ENCODE data around the gene NEDD4L. TPM values are rescaled to one million over a fixed set of nuclear protein-coding genes. Genes with fewer than 3 reads are reported as not detected.
"Not testable (repeated sequence)": the region's sequence is repeated elsewhere in the genome, so short reads cannot be mapped to it uniquely, and the experiment has no call there.

NEDD4L gene
- 39.1 and 54.1 TPM in 2 replicates for total RNA-seq (2014; rRNA removed; shearing (Covaris generic))

DNA sequence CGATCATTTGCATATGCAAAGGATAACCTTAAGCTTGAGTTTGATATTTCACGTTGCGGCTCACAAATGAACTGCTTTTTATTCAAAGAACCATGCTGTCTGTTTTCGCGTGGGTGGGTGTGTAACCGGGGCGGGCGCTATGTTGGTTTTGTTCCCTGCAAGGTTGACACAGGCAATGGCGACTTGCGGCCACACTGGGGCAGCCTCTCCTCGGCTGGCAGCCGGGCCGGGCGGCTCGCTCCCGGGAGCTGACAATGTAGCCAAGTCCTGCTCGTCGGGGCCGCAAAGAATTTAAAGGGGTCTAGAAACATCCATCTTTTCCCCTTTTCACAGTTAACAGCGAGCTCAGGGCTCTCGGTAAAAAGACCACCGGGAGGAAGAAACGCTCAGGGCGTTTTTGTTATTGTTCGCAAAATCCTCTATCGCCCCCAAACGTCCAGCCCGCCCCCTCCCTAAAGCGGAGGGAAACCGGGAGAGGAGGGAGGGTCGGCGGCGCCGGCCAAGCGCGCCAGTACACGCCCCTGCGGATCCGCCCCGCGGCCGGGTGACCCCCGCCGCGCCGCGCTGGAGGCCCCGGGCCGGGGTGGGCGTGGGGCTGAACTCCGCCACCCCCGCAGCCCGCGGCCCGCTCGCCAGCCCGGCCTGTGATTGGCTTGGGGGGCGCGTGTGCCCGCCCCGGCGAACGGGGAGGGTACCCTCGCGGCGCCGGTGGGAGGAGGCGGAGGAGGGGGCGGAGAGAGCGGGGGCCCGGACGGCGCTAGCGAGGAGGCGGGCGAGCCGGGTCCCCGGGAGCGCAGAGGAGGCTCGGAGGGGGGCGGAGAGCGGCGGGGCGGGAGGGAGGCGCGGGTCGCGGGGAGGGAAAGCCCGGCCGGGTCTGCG is at the start of gene NEDD4L:
TSS of gene NEDD4L (plus strand) at position 736 of the 879 bp plus-strand sequence. CDS start 435 bp downstream, outside the sequence.
- peak; percentile 82 for DNase-seq (ENCODE audit: low read depth)

- no peak for DNase-seq (ENCODE audit: low read depth)
Observed at GRCh38 chr18:57995331-57995730, 48.7 kb upstream of the NEDD4L start.

GRCh38 chr18:57996894-57997293 is 47.1 kb upstream of the NEDD4L start:
- DNase-seq (ENCODE audit: low read depth) = not testable (repeated sequence)

DNA sequence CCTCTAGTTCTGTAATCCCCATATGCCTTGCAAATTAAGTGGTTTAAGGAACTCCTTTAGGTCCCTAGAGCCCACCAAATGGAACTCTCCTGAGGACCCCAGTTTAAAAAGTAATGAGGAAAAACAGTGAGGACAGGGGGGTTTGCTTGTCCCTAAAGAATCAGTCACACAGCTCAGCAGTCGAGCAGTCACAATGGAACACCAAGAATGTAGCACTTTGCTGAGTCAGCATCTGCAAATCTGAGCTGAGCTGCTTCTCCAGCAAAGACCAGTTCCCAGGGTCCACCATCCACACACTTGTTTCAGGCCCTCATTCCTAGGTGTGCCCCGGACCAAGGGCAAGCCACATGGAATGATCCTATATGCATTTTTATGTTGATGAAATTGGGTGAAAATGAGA is 46.2 kb upstream of the NEDD4L start:
- DNase-seq (ENCODE audit: low read depth) = no peak

DNA sequence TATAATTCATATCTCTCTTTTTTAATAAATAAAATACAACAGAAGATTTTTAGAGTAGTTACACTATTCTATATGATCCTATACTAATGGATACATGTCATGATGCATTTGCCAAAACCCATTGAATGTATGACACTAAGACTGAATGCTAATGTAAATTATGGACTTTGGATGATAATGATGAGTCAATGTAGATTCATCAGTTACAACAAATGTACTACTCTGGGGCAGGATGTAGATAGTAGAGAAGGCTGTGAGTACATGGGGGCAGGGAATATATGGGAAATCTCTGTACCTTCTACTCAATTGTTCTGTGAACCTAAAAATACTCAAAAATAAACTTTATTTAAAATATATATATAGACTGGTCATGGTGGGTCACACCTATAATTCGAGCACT is 45.6 kb upstream of the NEDD4L start:
- no peak for DNase-seq (ENCODE audit: low read depth)

- DNase-seq (ENCODE audit: low read depth) = peak; percentile 87
Observed at GRCh38 chr18:58004317-58004716, 39.7 kb upstream of the NEDD4L start.

DNA sequence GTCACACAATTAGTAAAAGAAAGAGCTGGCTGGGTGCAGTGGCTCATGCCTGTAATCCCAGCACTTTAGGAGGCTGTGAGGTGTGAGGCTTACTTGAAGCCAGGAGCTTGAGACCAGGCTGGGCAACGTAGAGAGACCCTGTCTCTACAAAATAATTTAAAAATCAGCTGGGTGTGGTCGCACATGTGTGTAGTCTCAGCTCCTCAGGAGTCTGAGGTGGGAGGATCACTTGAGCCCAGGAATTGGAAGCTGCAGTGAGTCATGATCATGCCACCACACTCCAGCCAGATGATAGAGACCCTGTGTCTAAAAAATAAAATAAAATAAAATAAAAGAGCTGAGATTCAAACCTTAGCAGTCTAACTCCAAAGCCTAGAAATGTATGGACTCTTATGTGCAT is 39.0 kb upstream of the NEDD4L start:
- DNase-seq (ENCODE audit: low read depth) = peak; percentile 67

DNA sequence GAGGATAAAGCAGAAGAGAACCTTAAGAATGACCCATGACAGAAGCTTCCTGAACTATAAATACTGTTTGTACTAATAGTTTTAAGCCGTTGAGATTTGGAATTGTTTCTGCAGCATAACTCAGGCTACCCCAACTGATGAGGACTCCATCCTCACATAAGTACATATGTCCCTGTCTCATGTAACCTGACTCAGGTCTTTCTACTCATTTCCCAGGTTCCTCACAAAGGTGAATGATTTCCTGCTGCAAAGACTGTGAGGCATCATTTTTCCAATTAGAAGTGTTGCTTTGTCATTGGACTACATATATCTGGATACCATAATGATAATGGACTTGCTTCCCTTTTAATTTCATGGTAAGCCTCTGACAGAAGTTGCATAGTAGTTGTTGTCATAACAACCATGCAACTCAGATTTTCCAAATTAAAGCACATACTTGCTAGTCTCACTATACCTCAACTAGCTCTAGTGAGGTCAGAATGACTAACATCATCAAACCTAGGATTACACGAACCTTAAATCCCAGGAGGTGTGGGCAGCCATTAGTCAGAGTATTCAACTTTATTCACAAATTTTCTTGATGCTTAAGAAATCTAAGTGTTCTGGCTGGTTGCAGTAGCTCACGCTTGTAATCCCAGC is 38.0 kb upstream of the NEDD4L start:
- DNase-seq (ENCODE audit: low read depth) = peak; percentile 92

GRCh38 chr18:58009166-58009565 is 34.9 kb upstream of the NEDD4L start:
- no peak for DNase-seq (ENCODE audit: low read depth)

GRCh38 chr18:58010265-58010664 is 33.8 kb upstream of the NEDD4L start:
- no peak for DNase-seq (ENCODE audit: low read depth)

DNA sequence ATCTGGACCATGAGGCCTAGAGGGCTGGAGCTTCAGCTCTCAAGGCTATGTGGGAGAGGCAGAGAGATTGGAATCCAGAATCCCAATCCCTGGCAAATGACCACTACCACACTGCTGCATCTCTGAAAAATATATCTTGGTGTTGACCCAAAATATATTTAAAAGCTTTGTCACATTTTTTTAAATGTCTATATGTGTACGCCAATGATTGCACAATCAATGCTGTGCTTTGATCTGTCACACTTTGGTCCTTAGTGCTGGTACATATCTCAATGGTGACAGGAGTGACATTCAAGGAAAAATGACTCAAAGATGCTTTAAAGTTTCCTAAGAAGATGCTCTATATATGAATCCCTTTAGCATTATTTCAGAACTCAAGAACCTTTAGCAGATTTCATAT is 31.7 kb upstream of the NEDD4L start:
- no peak for DNase-seq (ENCODE audit: low read depth)

- DNase-seq (ENCODE audit: low read depth) = no peak
Observed at GRCh38 chr18:58013241-58014211, 30.5 kb upstream of the NEDD4L start.

- DNase-seq (ENCODE audit: low read depth) = no peak
Observed at GRCh38 chr18:58015065-58015780, 28.8 kb upstream of the NEDD4L start.

- DNase-seq (ENCODE audit: low read depth) = no peak
Observed at GRCh38 chr18:58017267-58017666, 26.8 kb upstream of the NEDD4L start.

- DNase-seq (ENCODE audit: low read depth) = no peak
Observed at GRCh38 chr18:58020567-58021107, 23.4 kb upstream of the NEDD4L start.

DNA sequence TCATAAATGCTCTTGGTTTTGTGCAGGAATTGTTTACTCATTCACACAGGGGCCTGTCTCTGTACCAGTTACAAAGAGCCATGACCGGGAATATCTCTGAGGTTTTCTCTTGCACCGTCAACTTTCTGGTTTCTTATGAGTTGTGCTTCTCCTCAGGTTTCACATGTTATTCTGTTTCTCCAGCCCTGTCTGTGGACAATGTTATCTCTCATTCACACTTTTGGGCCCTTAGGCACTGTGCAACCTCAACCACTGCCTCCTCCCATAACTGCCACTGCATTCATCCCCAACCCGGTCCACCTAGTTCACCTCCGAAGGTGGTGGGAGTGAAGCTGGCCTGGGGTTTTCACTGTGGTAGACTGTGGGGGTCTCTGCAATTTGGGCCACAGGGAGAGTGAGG is 22.5 kb upstream of the NEDD4L start:
- DNase-seq (ENCODE audit: low read depth) = no peak

DNA sequence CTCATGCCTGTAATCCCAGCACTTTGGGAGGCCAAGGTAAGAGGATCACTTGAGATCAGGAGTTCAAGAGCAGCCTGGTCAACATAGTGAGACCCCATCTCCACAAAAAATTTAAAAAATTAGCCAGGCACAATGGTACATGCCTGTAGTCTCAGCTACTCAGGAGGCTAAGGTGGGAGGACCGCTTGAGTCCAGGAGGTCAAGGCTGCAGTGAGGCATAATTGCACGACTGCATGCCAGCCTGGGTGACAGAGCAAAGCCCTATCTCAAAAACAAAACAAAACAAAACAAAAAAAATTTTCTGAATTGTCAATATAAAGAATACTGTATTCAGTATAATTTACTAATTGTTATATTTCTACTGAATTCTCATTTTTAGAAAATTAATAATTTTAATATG is 20.9 kb upstream of the NEDD4L start:
- no peak for DNase-seq (ENCODE audit: low read depth)

DNA sequence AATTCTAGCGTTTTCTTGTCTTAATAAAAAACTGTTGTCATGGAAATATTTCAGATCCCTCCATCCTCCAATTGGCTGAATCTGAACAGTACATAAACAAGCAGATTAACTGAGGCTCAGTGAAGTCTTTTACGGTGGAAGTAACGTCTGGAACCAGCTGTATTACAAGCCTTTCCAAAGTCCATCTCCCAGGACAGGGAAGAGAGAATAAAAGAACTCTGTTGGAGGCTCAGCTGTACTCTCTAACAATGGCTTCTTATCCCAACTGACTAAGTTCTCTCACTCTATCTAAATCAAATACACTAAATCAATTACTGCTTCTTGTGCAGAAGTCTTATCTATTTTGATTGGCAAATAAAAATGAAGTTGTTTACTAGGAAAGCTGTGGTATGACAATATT is 19.9 kb upstream of the NEDD4L start:
- DNase-seq (ENCODE audit: low read depth) = no peak

GRCh38 chr18:58025205-58025604 is 18.8 kb upstream of the NEDD4L start:
- no peak for DNase-seq (ENCODE audit: low read depth)

GRCh38 chr18:58025733-58026132 is 18.3 kb upstream of the NEDD4L start:
- DNase-seq (ENCODE audit: low read depth) = peak; percentile 46

DNA sequence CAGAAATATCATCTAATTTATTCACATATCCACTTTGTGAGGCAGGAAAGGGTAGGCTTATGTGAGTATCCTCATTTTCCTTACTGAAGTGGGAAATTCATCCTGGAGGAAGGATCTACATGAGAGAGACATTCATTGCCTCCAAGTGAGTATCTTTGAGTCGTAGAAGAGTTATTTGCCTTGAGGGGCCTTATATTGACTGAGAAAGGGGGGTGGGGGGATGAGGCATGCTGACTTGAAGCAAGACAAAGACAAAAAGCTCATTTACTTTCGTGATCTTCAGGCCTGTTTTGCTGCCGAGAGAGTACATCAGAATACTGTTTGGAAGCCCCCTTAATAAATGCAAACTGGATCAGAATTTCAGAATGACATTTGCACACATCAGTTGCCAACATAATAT is 17.6 kb upstream of the NEDD4L start:
- DNase-seq (ENCODE audit: low read depth) = no peak

Data from M059J (cell line).